Type B pancreatic cell (in vitro differentiated cells): Measurements from ENCODE around the gene TCN1. TPM values are rescaled to one million over a fixed set of nuclear protein-coding genes. Genes with fewer than 3 reads are reported as not detected.

Experiments
- DNase-seq: peaks from one replicate; pipeline ENCODE4 v3.0.0; 2021; ENCODE audit warnings: mixed read lengths; ENCODE audit not compliant: unreplicated experiment; ENCODE audit errors: extremely low spot score
- H3K27ac Mint-ChIP-seq: 2 replicates; pipeline ENCODE4 v1.8.0; 2021; ENCODE audit warnings: mild to moderate bottlenecking, mixed read lengths
- H3K27me3 Mint-ChIP-seq: 2 replicates; pipeline ENCODE4 v1.8.0; 2021; ENCODE audit warnings: mixed read lengths
- H3K36me3 Mint-ChIP-seq: 2 replicates; pipeline ENCODE4 v1.8.0; 2021; ENCODE audit warnings: mixed read lengths
- H3K4me1 Mint-ChIP-seq: one replicate; pipeline ENCODE4 v1.8.0; 2021; ENCODE audit warnings: mixed read lengths; ENCODE audit not compliant: unreplicated experiment
- H3K4me3 Mint-ChIP-seq: 2 replicates; pipeline ENCODE4 v1.8.0; 2021; ENCODE audit warnings: mild to moderate bottlenecking, mixed read lengths
- H3K9me3 Mint-ChIP-seq: 2 replicates; pipeline ENCODE4 v1.8.0; 2021; ENCODE audit warnings: mixed read lengths
- CTCF ChIP-seq: fragments of 200-600 bp; sonication (generic); conservative IDR thresholded peaks from 2 replicates; pipeline ENCODE4 v1.5.0; 2021; ENCODE audit warnings: antibody characterized with exemption, mild to moderate bottlenecking
- total RNA-seq: library from RNA; stranded (reverse); gene quantifications from 2 replicates; pipeline ENCODE4 v1.2.1, GENCODE V29; 2021; ENCODE audit warnings: low replicate concordance

TCN1 gene
- total RNA-seq, 1 donor from 2014 or later = 269 TPM

- no peak for DNase-seq
- no peak for TF ChIP-seq CTCF
- H3K27ac Mint-ChIP-seq = no peak overlapping the region
- H3K36me3 Mint-ChIP-seq = peaks cover 4% of the 10 kb centered on the region
- H3K4me3 Mint-ChIP-seq = no peak overlapping the region
- peaks cover 12% of the 10 kb centered on the region for H3K4me1 Mint-ChIP-seq
- H3K27me3 Mint-ChIP-seq = no peaks in the 10 kb centered on the region
- no peaks in the 10 kb centered on the region for H3K9me3 Mint-ChIP-seq
Measured at GRCh38 chr11:59813364-59813763, 52.9 kb downstream of the TCN1 start.

GRCh38 chr11:59812220-59812619, 54.1 kb downstream of the TCN1 start:
- H3K27me3 Mint-ChIP-seq = no peaks in the 10 kb centered on the region
- peaks cover 12% of the 10 kb centered on the region for H3K4me1 Mint-ChIP-seq
- no peak overlapping the region for H3K27ac Mint-ChIP-seq
- no peak overlapping the region for H3K4me3 Mint-ChIP-seq
- H3K36me3 Mint-ChIP-seq = peaks cover 4% of the 10 kb centered on the region
- no peaks in the 10 kb centered on the region for H3K9me3 Mint-ChIP-seq
- no peak for TF ChIP-seq CTCF
- DNase-seq = no peak

GRCh38 chr11:59810911-59811259, 55.4 kb downstream of the TCN1 start:
- no peak for DNase-seq
- H3K4me3 Mint-ChIP-seq = peak overlapping the region; percentile 95
- no peak for TF ChIP-seq CTCF
- peak overlapping the region; percentile 88 for H3K27ac Mint-ChIP-seq
- H3K27me3 Mint-ChIP-seq = no peaks in the 10 kb centered on the region
- peaks cover 12% of the 10 kb centered on the region for H3K4me1 Mint-ChIP-seq
- H3K36me3 Mint-ChIP-seq = peaks cover 13% of the 10 kb centered on the region
- no peaks in the 10 kb centered on the region for H3K9me3 Mint-ChIP-seq

GRCh38 chr11:59810189-59810910, 55.9 kb downstream of the TCN1 start, which contains the start of gene MRPL16:
Gene MRPL16 (minus strand): TSS chr11:59810778. CDS start chr11:59810658, 120 bp downstream.
- peak; percentile 92 for DNase-seq
- Mint-ChIP-seq H3K27me3 (no peaks in the 10 kb centered on the region), H3K4me3 (peak within 1 kb of the TSS; percentile 95), H3K27ac (peak within 1 kb of the TSS; percentile 88), H3K36me3 (peaks cover 13% of the 10 kb centered on the region), H3K9me3 (no peaks in the 10 kb centered on the region), H3K4me1 (peaks cover 12% of the 10 kb centered on the region)
- peak; percentile 29 for TF ChIP-seq CTCF

GRCh38 chr11:59807047-59807610, 59.2 kb downstream of the TCN1 start:
- H3K4me1 Mint-ChIP-seq = peaks cover 15% of the 10 kb centered on the region
- H3K4me3 Mint-ChIP-seq = peak overlapping the region; percentile 37
- H3K9me3 Mint-ChIP-seq = no peaks in the 10 kb centered on the region
- no peak overlapping the region for H3K27ac Mint-ChIP-seq
- no peaks in the 10 kb centered on the region for H3K27me3 Mint-ChIP-seq
- peaks cover 19% of the 10 kb centered on the region for H3K36me3 Mint-ChIP-seq
- no peak for TF ChIP-seq CTCF
- DNase-seq = no peak
